Erythroblast (primary cell): Measurements from ENCODE around the gene TNIP1.

Source experiments
- DNase-seq, 2 experiments: peaks; one replicate each; lab custom pipeline; 2025; lab: John Stamatoyannopoulos, UW
- GATA1 ChIP-seq: IDR thresholded peaks from 2 replicates; pipeline ENCODE4 v1.6.1; 2011; ENCODE audit warnings: low read depth, mild to moderate bottlenecking, control low read depth, low read length, moderate library complexity
- POLR2A ChIP-seq: IDR thresholded peaks from 2 replicates; pipeline ENCODE4 v1.6.1; 2011; ENCODE audit warnings: mild to moderate bottlenecking, low read length

TNIP1 gene

DNA sequence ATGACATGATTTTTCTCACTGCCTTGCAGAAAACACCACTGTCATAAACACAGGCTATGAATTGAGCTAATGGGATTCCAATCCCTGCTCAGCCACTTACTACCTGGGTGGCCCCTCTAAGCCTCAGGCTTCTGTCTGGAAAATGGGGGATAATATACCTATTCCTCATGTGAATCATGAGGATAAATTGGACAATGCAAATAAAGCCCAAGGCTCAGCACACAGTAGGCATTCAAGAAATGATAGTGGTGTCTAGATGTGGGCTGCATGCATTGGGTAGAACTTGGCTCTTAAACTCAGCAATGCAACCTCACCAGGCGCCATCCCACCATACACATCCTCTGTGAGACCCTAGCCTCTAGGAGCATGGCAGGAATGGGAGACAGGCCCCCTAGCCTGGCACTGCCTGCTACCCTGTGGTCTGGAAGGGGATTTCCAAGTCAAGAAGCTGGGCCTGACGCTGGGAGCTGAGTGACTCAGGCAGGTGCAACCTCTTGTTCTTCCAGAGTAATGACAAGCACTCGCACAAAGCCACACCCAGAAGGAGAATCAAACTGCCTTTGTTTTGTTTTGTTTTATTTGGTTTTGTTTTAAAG is 2.3 kb upstream of the TNIP1 start:
- TF ChIP-seq POLR2A (no peak), GATA1 (no peak)
- no peak for DNase-seq

DNA sequence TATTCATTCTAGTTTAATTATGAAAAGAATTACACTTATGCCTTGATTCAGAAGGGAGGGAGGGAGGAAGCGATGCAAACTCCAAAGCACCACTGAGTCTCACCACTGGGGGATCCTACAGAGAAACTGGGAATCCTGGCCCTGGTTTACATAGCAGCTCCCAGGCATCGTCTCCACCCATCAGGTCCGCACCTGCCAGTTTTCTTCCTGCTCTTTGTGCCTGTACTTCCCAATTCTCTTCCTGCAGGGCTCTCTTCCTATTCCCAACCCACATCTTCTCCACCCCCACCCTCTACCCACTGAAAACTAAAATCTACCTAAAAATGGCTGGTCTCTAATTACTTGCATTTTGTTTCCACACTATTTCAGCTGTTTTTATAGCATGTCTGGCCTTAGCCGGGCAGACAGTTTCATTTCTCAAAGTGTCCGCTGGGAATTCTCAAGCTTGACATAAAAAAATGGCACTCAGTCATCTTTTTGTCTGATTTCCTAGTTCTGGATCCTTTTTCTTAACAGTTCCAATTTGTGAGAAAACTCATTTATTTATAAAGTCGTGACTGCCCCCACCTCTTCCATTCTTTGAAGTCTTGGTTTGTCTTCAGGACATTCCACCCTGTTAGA is 1.6 kb upstream of the TNIP1 start:
- TF ChIP-seq GATA1 (no peak), POLR2A (no peak)
- peak in 1 of 2 experiments; percentile 56 for DNase-seq

DNA sequence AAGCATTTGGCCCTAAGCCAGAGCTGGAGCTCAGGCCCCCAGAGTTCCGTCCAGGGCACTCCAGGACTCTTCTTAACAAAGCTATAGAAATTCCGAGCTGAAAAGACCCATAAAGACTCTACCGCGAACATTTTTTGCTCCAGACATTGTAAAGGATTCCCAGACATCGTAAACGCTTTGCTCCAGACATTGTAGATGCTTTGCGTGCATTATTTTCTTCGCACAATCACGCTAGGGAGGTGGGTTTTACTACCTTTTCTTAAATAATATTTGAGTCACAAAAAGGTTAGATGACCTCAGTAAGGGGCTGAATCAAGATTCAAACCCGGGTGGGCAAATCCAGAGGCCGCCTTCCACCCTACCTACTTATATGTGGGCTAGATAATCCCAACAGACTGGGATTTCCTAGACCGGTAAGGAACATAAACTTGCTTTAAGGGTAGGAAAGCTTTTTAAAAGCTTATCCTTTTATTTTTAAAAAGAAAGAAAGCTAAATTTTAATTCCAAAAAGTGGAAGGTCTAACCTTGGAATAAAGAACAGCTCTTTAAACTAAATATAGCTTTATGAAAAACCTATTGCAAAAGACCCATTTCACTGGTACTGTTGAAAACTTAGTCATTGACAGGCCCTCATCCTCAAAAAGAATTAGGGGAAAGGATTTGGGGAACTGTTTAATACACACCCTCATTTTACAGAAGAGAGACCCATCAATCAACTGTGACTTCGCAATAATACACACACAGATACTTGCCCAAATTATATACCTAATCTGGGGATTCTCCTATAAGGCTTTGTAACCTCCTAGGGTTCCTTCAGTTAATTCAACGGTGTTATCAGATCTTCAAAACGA is 822 bp upstream of the TNIP1 start:
- TF ChIP-seq GATA1 = no peak
- TF ChIP-seq POLR2A = no peak
- peak; percentile 25 to 73 for DNase-seq

DNA sequence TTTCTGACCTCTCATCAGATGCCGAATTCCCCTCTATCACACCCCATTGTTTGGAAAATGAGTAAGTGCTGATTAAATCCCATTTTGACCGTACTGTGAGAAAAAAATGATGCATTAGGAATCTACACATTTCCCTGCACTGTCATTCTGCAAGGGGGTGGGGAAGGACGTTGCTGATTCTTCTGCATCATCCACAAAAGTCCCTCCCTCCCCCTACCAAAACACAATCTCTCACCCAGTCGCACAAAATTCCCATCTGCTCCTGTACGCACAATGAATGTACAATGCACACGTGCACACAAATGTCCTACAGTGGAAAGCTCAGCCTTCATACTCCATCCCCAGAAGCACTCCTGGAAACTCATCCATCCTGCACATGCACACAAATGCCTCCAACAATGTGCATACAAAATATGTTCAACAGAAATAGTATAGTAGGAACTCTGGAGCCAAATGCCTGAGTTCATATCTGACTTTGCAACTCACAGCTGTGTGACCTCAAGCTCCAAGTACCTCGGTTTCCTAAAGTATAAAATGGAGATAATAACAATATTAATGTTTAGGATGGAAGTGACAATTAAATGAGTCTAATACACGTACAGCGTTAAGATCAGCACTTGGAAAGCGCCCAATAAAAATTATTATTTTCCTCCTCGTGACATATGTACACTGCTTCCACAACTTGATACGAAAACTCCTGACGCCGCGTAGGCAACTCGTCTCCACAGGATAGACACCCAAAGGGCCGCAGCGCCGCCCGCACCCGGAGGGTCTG is 809 bp downstream of the TNIP1 start:
- TF ChIP-seq GATA1 (no peak), POLR2A (no peak)
- DNase-seq = peak; percentile 44 to 58

DNA sequence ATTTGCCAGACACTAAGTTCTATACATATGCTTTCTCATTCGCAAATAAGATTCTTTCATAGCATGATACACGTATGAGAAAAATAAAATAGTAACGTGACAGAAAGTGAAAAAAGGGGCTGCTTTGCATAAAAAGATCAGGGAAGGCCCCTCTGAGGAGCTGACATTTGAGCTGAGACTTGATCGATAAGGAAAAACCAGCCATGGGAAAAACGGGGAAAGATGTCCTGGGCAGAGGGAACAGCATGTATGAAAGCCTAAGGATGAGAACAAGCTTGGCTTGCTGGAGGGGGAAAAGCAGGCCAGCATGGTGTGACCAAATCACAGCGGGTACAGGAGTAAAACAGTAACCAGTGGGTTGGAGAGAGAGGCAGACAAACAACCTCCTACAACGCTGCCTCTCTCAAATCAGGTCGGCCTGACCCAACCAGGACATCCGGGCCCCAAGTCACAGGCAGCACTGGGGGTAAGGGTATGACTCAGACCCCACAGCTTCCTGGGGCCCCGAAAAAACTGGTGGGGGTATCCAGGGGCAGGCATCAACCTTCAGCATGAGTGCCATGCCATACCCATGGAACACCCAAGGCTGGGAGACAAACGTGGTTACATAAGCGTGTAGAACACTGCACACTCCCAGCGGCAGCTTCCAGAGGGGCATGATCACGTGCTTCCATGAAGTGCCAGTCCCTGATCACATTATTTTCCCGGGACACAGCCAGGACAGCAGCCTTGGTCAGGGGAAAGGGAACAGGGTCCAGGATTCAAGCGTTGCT is 2.2 kb downstream of the TNIP1 start:
- DNase-seq = no peak
- TF ChIP-seq POLR2A = no peak
- TF ChIP-seq GATA1 = no peak

DNA sequence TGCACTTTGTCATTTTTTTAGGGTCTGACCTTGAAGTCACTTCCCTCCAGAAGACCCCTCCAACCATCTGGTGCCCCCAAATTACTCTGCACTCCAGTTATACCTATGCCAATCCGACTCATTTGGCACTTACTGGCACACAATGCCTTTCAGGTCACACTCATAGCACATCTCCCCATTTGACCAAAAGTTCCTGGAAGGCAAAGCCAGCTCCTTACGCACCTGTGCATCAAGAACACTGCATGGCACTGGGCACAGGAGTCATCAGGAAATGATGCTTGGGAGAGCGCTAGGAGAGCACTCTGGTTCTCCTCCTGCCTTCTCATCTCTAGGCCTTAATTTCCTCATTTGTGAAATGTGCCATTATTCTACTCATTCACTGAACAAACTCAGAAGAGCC is 2.9 kb downstream of the TNIP1 start:
- DNase-seq = no peak
- TF ChIP-seq POLR2A = no peak
- no peak for TF ChIP-seq GATA1

DNA sequence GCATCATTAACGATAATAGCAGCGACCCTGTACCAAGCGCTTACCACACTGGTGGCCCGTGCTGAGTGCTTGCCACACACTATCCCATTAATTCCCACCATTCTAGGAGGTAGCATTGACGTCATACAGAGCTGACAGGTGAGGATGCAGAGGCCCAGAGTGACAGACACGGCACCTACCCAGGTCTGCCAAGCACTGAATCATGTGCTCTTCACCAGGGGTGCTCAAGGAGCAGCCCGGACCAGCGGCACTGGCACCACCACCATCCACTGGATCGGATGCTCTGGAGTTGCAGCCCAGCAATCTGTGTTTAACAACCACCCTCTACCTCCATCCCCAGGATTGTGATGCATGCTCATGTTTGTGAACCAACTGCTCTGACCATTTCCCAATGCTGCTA is 3.4 kb downstream of the TNIP1 start:
- no peak for DNase-seq
- no peak for TF ChIP-seq POLR2A
- no peak for TF ChIP-seq GATA1

DNA sequence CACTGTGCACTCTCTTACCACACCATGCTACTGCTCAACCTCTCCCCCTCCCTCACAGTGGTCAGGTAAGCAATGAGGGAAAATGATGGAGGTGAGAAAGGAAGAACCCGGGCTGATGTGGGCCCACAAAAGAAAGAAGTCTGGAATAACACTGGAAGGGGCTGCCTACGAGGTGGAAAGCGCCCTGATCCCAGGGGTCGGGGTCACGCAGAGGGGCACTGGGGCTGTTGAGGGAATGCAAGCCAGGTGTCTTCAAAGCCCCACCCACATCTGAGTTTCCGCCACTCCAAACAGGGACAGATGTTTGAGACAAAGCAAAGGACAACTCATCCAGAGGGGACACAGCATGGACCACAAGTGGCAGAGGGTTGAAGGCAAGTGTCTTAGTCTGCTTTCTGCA is 4.2 kb downstream of the TNIP1 start:
- no peak for TF ChIP-seq POLR2A
- no peak for TF ChIP-seq GATA1
- DNase-seq = no peak

DNA sequence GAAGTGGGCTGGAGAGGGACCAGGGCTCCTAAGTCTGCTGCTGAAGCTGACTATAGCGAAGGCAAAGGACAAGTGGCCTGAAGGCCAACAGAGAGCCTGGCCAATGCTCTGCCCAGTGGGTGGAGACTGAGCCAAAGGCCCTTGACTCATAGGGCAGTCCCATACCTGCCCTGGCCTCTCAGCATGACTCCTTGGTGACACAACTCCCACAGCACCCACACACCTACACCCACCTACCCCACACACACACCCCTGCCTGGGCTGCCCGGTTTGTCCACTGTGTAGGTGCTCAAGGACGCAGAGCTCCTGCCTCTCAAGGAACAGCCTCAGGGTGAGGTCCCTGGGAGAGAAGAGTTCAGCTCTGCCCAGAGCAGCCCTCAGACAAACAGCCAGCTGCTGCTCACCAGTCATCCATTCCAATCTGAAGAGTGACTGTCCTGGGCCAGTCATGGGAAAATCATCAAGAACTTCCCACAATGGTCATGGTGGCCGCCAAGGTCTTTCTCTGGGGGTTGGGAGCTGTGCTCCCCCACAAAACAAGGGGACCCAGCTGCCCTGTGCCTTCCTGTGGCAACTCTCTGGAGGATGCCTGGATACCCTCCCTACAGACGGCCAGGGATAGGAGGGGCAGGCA is 5.0 kb downstream of the TNIP1 start:
- DNase-seq = no peak
- no peak for TF ChIP-seq GATA1
- no peak for TF ChIP-seq POLR2A

DNA sequence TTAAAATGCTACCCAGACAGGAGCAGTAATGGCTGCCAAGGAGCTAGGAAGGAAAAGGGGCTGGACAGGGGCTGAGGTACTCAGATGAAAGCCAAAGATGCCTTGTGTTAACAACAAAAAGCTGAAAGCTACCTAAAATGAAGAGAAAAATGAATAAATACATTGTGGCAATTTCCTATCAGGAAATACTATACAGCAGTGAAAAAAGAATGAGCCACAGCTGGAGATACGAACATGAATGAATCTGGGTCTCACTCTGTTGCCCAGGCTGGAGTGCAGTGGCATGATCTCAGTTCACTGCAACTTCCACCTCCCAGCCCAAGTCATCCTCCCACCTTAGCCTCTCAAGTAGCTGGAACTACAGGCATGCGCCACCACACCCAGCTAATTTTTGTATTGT is 6.3 kb downstream of the TNIP1 start:
- TF ChIP-seq GATA1 = no peak
- no peak for TF ChIP-seq POLR2A

DNA sequence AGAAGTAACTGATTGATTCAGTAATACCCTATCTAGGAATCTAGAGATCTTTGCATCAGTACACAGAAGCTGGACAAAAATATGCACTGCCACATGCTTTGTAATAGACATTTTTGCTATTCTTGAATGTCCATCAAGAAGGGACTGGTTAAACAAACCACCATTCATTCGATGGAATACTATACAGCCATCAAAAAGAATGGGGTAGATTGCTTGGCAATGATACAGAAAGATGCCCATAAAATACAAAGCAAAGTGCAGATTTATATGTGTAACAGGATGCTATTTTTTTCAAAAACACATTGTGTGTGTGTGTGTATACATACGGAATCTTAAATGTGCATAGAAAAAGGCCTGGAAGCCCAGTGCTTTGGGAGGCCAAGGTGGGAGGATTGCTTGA is 7.6 kb downstream of the TNIP1 start:
- no peak for DNase-seq
- TF ChIP-seq POLR2A (no peak), GATA1 (no peak)

More for the DNA sequence above, 6.3 kb downstream of the TNIP1 start:
- no peak for DNase-seq

DNA sequence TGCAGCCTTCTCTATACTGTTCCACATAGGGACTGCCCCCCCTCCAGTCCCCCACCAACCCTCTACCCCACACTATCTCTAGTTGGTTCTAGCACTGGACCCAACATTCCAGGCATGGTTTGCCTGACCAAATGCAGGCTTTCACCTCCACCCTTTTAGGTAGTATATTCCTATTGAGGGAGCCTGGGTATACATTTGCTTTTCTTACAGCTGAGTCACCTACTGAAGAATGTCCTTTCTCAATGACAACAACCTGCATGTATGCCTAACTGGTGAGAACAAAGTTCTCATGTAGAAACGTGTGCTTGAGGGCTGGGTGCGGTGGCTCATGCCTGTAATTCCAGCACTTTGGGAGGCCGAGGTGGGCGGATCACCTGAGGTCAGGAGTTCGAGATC is 8.2 kb downstream of the TNIP1 start:
- TF ChIP-seq GATA1 (no peak), POLR2A (no peak)
- DNase-seq = no peak
